Mesenchymal stem cell (in vitro differentiated cells and primary cell): ENCODE measurements around the gene P2RX4.

Experiments
- DNase-seq: peaks from one replicate; pipeline ENCODE4 v3.0.0-alpha.2; 2013
- H2AFZ ChIP-seq: one replicate; pipeline ENCODE4 v1.6.1; 2013; ENCODE audit warnings: low read depth, mild to moderate bottlenecking, control low read depth, inconsistent platforms, low read length, moderate library complexity
- H2AK5ac ChIP-seq: 2 replicates; pipeline ENCODE4 v1.6.1; 2013; ENCODE audit warnings: low read length, moderate library complexity, mild to moderate bottlenecking, inconsistent platforms; ENCODE audit not compliant: severe bottlenecking
- H2BK120ac ChIP-seq: one replicate; pipeline ENCODE4 v1.6.1; 2013; ENCODE audit warnings: low read depth, mild to moderate bottlenecking, inconsistent platforms, low read length, moderate library complexity
- H2BK12ac ChIP-seq, 2 experiments: one replicate each; pipeline ENCODE4 v1.6.1; 2013; ENCODE audit warnings: inconsistent platforms in 2 of 2, low read length in 2 of 2, mild to moderate bottlenecking in 2 of 2, moderate library complexity in 2 of 2, control low read depth in 1 of 2
- H2BK15ac ChIP-seq: one replicate; pipeline ENCODE4 v1.6.1; 2013; ENCODE audit warnings: mild to moderate bottlenecking, low read depth, inconsistent platforms; ENCODE audit not compliant: poor library complexity, severe bottlenecking
- H2BK5ac ChIP-seq: 2 replicates; pipeline ENCODE4 v1.6.1; 2013; ENCODE audit warnings: low read depth, mild to moderate bottlenecking, low read length, control low read depth, inconsistent platforms; ENCODE audit not compliant: poor library complexity, severe bottlenecking
- H3K14ac ChIP-seq, 2 experiments: one replicate each; pipeline ENCODE4 v1.6.1; 2013; ENCODE audit warnings: inconsistent platforms in 2 of 2, low read length in 2 of 2, control low read depth in 1 of 2, mild to moderate bottlenecking in 1 of 2, moderate library complexity in 1 of 2
- H3K18ac ChIP-seq, 2 experiments: one replicate each; pipeline ENCODE4 v1.6.1; 2013; ENCODE audit warnings: inconsistent platforms in 2 of 2, low read length in 2 of 2, control low read depth in 1 of 2, low read depth in 1 of 2, mild to moderate bottlenecking in 1 of 2
- H3K23ac ChIP-seq, 2 experiments: one replicate each; pipeline ENCODE4 v1.6.1; 2013; ENCODE audit warnings: inconsistent platforms in 2 of 2, low read length in 2 of 2, mild to moderate bottlenecking in 2 of 2, moderate library complexity in 2 of 2, control low read depth in 1 of 2
- H3K27ac ChIP-seq: 2 replicates; pipeline ENCODE4 v1.5.1; 2013; ENCODE audit warnings: mild to moderate bottlenecking, moderate library complexity, low read length, control low read depth, inconsistent platforms; ENCODE audit not compliant: poor library complexity, severe bottlenecking
- H3K27me3 ChIP-seq, 2 experiments: 2 replicates each; pipeline versions ENCODE4 v1.6.1 to v1.7.0; 2013; ENCODE audit warnings: low read length in 2 of 2, mild to moderate bottlenecking in 2 of 2, moderate library complexity in 2 of 2, control low read depth in 1 of 2, inconsistent platforms in 1 of 2; ENCODE audit not compliant: control insufficient read depth in 1 of 2, insufficient read depth in 1 of 2
- H3K36me3 ChIP-seq, 2 experiments: 2 replicates each; pipeline versions ENCODE4 v1.6.1 to v1.7.0; 2013; ENCODE audit warnings: low read length in 2 of 2, control low read depth in 1 of 2, inconsistent platforms in 1 of 2, low read depth in 1 of 2, mild to moderate bottlenecking in 1 of 2; ENCODE audit not compliant: insufficient read depth in 2 of 2, control insufficient read depth in 1 of 2
- H3K4ac ChIP-seq, 2 experiments: one replicate each; pipeline ENCODE4 v1.6.1; 2013; ENCODE audit warnings: inconsistent platforms in 2 of 2, low read length in 2 of 2, mild to moderate bottlenecking in 2 of 2, moderate library complexity in 2 of 2, control low read depth in 1 of 2, low read depth in 1 of 2
- H3K4me1 ChIP-seq: 2 replicates; pipeline ENCODE4 v1.6.1; 2013; ENCODE audit warnings: low read depth, low read length, control low read depth; ENCODE audit not compliant: control insufficient read depth, insufficient read depth
- H3K4me2 ChIP-seq: 2 replicates; pipeline ENCODE4 v1.6.1; 2013; ENCODE audit warnings: low read length, mild to moderate bottlenecking, inconsistent platforms; ENCODE audit not compliant: poor library complexity, severe bottlenecking
- H3K4me3 ChIP-seq, 2 experiments: 2 replicates each; pipeline versions ENCODE4 v1.5.1 to v1.7.0; 2013; ENCODE audit warnings: low read length in 2 of 2, mild to moderate bottlenecking in 2 of 2, control low read depth in 1 of 2, low read depth in 1 of 2; ENCODE audit not compliant: insufficient read depth in 1 of 2
- H3K79me1 ChIP-seq: replicated peaks from 2 replicates; pipeline ENCODE4 v1.6.1; 2013; ENCODE audit warnings: mild to moderate bottlenecking, control low read depth, low read length, inconsistent platforms; ENCODE audit not compliant: poor library complexity, severe bottlenecking
- H3K9ac ChIP-seq: 2 replicates; pipeline ENCODE4 v1.7.0; 2013; ENCODE audit warnings: mild to moderate bottlenecking, low read length, moderate library complexity
- H3K9me3 ChIP-seq: 2 replicates; pipeline ENCODE4 v1.7.0; 2013; ENCODE audit warnings: mild to moderate bottlenecking, low read length; ENCODE audit not compliant: control insufficient read depth
- H4K8ac ChIP-seq: one replicate; pipeline ENCODE4 v1.6.1; 2013; ENCODE audit warnings: inconsistent platforms, mild to moderate bottlenecking, low read length, moderate library complexity
- H4K91ac ChIP-seq: one replicate; pipeline ENCODE4 v1.6.1; 2013; ENCODE audit warnings: mild to moderate bottlenecking, low read length, inconsistent platforms
- WGBS: methylation state at CpG from one replicate; pipeline ENCODE4 v1.1.7; 2013; ENCODE audit warnings: mixed read lengths; 5-methylcytosine and 5-hydroxymethylcytosine counted together

P2RX4 gene

DNA sequence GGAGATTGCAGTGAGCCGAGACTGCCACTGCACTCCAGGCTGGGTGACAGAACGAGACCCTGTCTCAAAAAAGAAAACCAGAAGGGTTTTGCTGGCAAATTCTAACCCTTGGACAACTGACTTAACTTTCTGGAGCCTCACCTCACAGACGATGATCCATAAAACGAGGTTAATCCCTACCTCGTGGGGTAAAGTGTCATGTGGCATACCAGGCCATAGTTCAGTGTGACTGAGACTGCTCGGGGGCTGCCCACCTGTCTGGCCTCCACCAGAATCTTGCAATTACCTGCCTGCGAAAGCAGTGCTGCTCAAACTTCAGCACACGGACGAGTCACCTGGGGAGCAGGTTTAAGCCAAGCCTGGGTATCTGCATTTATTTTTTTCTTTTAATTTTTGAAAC, 26.8 kb downstream of the P2RX4 start:
- Histone ChIP-seq H2BK5ac (no peak overlapping the region), H3K79me1 (no peaks in the 10 kb centered on the region), H3K14ac (no peak overlapping the region), H4K8ac (no peak overlapping the region), H3K4me1 (peaks cover 22% of the 10 kb centered on the region), H3K4me2 (no peak overlapping the region), H3K9ac (no peak overlapping the region), H3K23ac (no peak overlapping the region), H2AK5ac (no peak overlapping the region), H3K9me3 (no peaks in the 10 kb centered on the region), H2BK120ac (no peak overlapping the region), H3K4me3 (no peak overlapping the region), H3K18ac (no peak overlapping the region), H3K36me3 (peaks cover 37 to 72% of the 10 kb centered on the region in 2 experiments), H3K27me3 (no peaks in the 10 kb centered on the region), H4K91ac (no peak overlapping the region), H2AFZ (no peak overlapping the region), H3K4ac (no peak overlapping the region), H2BK15ac (no peak overlapping the region), H2BK12ac (no peak overlapping the region), H3K27ac (no peak overlapping the region)
- WGBS, result 93% methylated on average over 9 of the region's 9 CpGs
- no peak for DNase-seq

DNA sequence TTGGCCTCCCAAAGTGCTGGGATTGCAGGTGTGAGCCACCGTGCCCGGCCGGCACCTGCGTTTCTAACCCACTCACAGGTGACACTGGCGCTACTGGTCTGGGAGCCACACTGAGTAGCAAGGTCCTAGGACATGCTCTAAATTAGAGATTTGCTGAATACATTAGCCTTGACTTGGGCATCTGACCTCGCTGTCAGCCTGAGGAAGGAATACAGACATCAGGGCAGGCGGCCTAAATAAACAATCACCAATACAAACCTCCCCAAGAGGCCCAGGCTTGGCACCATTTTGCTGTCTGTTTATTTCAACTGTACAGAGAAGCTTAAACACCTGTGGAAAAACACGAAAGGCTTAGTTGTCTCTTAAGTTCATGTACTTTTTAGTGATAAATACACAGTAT, 27.5 kb downstream of the P2RX4 start:
- H3K18ac ChIP-seq, result no peak overlapping the region
- no peak overlapping the region for H3K27ac ChIP-seq
- no peak overlapping the region for H3K4me2 ChIP-seq
- H3K9me3 ChIP-seq, result no peaks in the 10 kb centered on the region
- H3K4me3 ChIP-seq, result no peak overlapping the region
- no peak overlapping the region for H4K91ac ChIP-seq
- no peak overlapping the region for H2BK5ac ChIP-seq
- peaks cover 36 to 70% of the 10 kb centered on the region in 2 experiments for H3K36me3 ChIP-seq
- H3K9ac ChIP-seq, result no peak overlapping the region
- H3K23ac ChIP-seq, result no peak overlapping the region
- H4K8ac ChIP-seq, result no peak overlapping the region
- H2BK15ac ChIP-seq, result no peak overlapping the region
- H3K27me3 ChIP-seq, result no peaks in the 10 kb centered on the region
- 91% methylated on average over 7 of the region's 8 CpGs for whole genome bisulfite sequencing
- H2BK120ac ChIP-seq, result no peak overlapping the region
- no peak overlapping the region for H3K4ac ChIP-seq
- peaks cover 22% of the 10 kb centered on the region for H3K4me1 ChIP-seq
- H2AK5ac ChIP-seq, result no peak overlapping the region
- no peak overlapping the region for H2BK12ac ChIP-seq
- no peak overlapping the region for H3K14ac ChIP-seq
- H3K79me1 ChIP-seq, result no peaks in the 10 kb centered on the region
- H2AFZ ChIP-seq, result no peak overlapping the region
- no peak for DNase-seq

DNA sequence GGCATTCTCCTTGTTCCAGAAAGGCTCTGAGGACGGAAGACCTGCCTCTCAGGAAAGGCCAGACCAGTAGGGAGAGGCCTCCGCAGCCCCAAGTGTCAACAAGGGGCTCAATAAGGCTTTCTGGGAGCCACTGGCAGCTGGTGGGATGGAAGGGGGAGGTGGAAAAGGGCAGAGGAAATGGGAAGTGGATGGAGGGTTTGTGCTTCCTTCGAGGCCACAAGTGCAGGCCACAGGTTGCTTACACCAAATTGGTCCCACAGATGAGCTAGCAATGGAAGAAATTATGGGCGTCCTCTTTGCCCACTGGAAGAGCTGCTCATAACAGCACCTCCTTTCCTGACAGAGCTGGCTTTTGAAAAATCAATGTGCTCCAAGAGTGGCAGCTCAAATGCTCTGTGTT, 28.2 kb downstream of the P2RX4 start:
- Histone ChIP-seq H3K18ac (no peak overlapping the region), H2AFZ (no peak overlapping the region), H2BK15ac (no peak overlapping the region), H4K8ac (no peak overlapping the region), H4K91ac (no peak overlapping the region), H2BK120ac (no peak overlapping the region), H3K79me1 (no peaks in the 10 kb centered on the region), H3K27me3 (no peaks in the 10 kb centered on the region), H3K4me3 (no peak overlapping the region), H3K36me3 (peaks cover 33 to 65% of the 10 kb centered on the region in 2 experiments), H3K14ac (no peak overlapping the region), H2AK5ac (no peak overlapping the region), H3K9me3 (no peaks in the 10 kb centered on the region), H3K4me2 (no peak overlapping the region), H3K9ac (no peak overlapping the region), H3K4ac (no peak overlapping the region), H3K4me1 (peaks cover 22% of the 10 kb centered on the region), H2BK5ac (no peak overlapping the region), H3K27ac (no peak overlapping the region), H3K23ac (no peak overlapping the region), H2BK12ac (no peak overlapping the region)
- no peak for DNase-seq
- 91% methylated on average over 4 of the region's 4 CpGs for WGBS

DNA sequence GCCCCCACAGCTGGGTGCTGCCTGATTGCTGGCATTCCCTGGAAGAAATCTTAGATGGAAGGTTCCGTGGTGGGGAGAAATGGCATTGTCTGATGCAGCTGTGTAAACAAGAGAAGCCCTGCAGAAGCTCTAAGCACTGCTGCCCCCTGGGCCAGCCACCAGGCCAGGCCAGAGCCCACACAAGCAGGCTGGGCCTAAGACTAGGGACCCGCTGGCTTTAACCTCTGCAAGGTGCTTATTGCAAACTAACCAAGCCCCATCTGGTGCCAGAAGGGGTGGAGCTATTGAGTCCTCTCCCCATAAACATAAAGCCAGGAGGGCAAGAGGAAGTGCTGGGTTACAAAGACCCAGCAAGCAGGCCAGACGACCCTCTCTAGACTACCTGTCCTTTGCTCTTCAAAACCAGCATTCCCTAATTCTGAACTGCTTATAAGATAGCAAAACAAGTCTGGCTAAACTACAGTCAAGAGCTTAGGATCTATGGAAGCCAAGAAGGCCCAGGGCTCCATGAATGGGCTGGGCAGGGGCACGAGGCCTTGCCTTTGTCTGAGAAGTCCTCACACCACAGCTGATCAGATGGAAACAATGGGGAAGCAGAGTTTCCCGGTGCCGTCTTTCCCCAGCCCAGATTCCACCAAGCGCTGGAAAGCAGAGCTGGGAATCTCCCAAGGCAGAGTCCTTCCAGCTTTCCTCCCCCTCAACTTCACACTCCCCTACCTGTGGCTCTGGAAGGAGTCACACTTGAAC, 28.8 kb downstream of the P2RX4 start:
- Histone ChIP-seq H2BK5ac (no peak overlapping the region), H4K8ac (no peak overlapping the region), H3K27ac (no peak overlapping the region), H3K4me3 (no peak overlapping the region), H3K14ac (no peak overlapping the region), H3K23ac (no peak overlapping the region), H3K79me1 (no peaks in the 10 kb centered on the region), H3K4ac (no peak overlapping the region), H3K4me2 (no peak overlapping the region), H2AK5ac (no peak overlapping the region), H3K36me3 (peaks cover 33 to 66% of the 10 kb centered on the region in 2 experiments), H3K27me3 (no peaks in the 10 kb centered on the region), H3K9me3 (no peaks in the 10 kb centered on the region), H2AFZ (no peak overlapping the region), H3K4me1 (peaks cover 19% of the 10 kb centered on the region), H3K18ac (no peak overlapping the region), H3K9ac (no peak overlapping the region), H4K91ac (no peak overlapping the region), H2BK15ac (no peak overlapping the region), H2BK120ac (no peak overlapping the region), H2BK12ac (no peak overlapping the region)
- WGBS, result 94% methylated on average over 7 of the region's 7 CpGs
- DNase-seq, result no peak
